ENCODE results near the gene RPL13A. TPM values are rescaled to one million over a fixed set of nuclear protein-coding genes. Genes with fewer than 3 reads are reported as not detected.

RPL13A gene
- 2,138 and 3,125 TPM in 2 replicates for total RNA-seq

GRCh38 chr19:49487277-49488045 lies at the start of gene RPL13A:
RPL13A (plus strand) TSS chr19:49487608; CDS start chr19:49487630, 22 bp downstream.

GRCh38 chr19:49441210-49441959 lies 46.0 kb upstream of the RPL13A start, which contains the start of gene SLC17A7:
SLC17A7 (minus strand) TSS chr19:49441527; CDS start chr19:49441379, 148 bp downstream.

GRCh38 chr19:49451430-49452181 lies 35.8 kb upstream of the RPL13A start, which contains the start of gene PIH1D1:
PIH1D1 (minus strand) TSS chr19:49451814; CDS start chr19:49451574, 240 bp downstream.

GRCh38 chr19:49453013-49453756 lies 34.2 kb upstream of the RPL13A start, which contains the start of gene ALDH16A1:
ALDH16A1 (plus strand) TSS chr19:49453225; CDS start chr19:49453332, 107 bp downstream.

GRCh38 chr19:49473868-49474541 lies 13.4 kb upstream of the RPL13A start, which contains the start of gene FLT3LG:
FLT3LG (plus strand) TSS chr19:49474215; CDS start chr19:49474640, 425 bp downstream.

Small RNA genes within 50 kb of the gene (small RNA-seq; reads per million reads assigned to genes)
- gene COX6CP7 (not detected), gene MIR150 (0.08 reads per million), gene SNORD32A (not detected), gene SNORD33 (not detected), gene SNORD34 (not detected), gene SNORD35A (not detected), gene SNORD35B (not detected)

Other genes starting within 250 kb of the RPL13A start
- under 0.01 TPM in 1 of 2 replicates, not detected in the other for gene SLC6A16, start 162.4 kb upstream of the RPL13A start, total RNA-seq
- gene CD37, start 152.2 kb upstream of the RPL13A start, total RNA-seq, result not detected in 2 replicates
- 5.9 and 16.0 TPM in 2 replicates for gene TEAD2, start 125.2 kb upstream of the RPL13A start, total RNA-seq
- not detected in 2 replicates for gene DKKL1, start 123.7 kb upstream of the RPL13A start, total RNA-seq
- not detected in 2 replicates for gene KASH5, start 99.4 kb upstream of the RPL13A start, total RNA-seq
- gene PTH2, start 64.2 kb upstream of the RPL13A start, total RNA-seq, result not detected in 2 replicates
- not detected in 2 replicates for gene GFY, start 62.2 kb upstream of the RPL13A start, total RNA-seq
- 0.20 and 0.37 TPM in 2 replicates for gene SLC17A7, start 46.1 kb upstream of the RPL13A start, total RNA-seq
- 97.6 and 120 TPM in 2 replicates for gene PIH1D1, start 35.8 kb upstream of the RPL13A start, total RNA-seq
- 27.2 and 35.2 TPM in 2 replicates for gene ALDH16A1, start 34.4 kb upstream of the RPL13A start, total RNA-seq
- gene FLT3LG, start 13.4 kb upstream of the RPL13A start, total RNA-seq, result 4.3 and 7.0 TPM in 2 replicates
- 1,170 and 3,867 TPM in 2 replicates for gene RPS11, start 8.8 kb downstream of the RPL13A start, total RNA-seq
- gene FCGRT, start 25.1 kb downstream of the RPL13A start, total RNA-seq, result 19.7 and 36.4 TPM in 2 replicates
- gene RCN3, start 40.4 kb downstream of the RPL13A start, total RNA-seq, result 135 and 207 TPM in 2 replicates
- 71.4 and 98.5 TPM in 2 replicates for gene NOSIP, start 92.9 kb downstream of the RPL13A start, total RNA-seq
- gene PRRG2, start 93.7 kb downstream of the RPL13A start, total RNA-seq, result 0.37 and 0.39 TPM in 2 replicates
- 2.6 and 3.5 TPM in 2 replicates for gene PRR12, start 103.6 kb downstream of the RPL13A start, total RNA-seq
- gene RRAS, start 152.5 kb downstream of the RPL13A start, total RNA-seq, result 39.3 and 42.0 TPM in 2 replicates
- gene SCAF1, start 154.6 kb downstream of the RPL13A start, total RNA-seq, result 15.4 and 19.9 TPM in 2 replicates
- 47.5 and 53.3 TPM in 2 replicates for gene IRF3, start 178.2 kb downstream of the RPL13A start, total RNA-seq
- gene BCL2L12, start 178.3 kb downstream of the RPL13A start, total RNA-seq, result 5.9 and 9.4 TPM in 2 replicates
- 341 and 403 TPM in 2 replicates for gene PRMT1, start 189.7 kb downstream of the RPL13A start, total RNA-seq
- gene ADM5, start 202.0 kb downstream of the RPL13A start, total RNA-seq, result 0.73 and 1.2 TPM in 2 replicates
- 16.0 and 22.0 TPM in 2 replicates for gene CPT1C, start 203.5 kb downstream of the RPL13A start, total RNA-seq